ENCODE measurements around the gene EPSTI1.

GRCh38 chr13:42959615-42960014, 32.4 kb downstream of the EPSTI1 start:
- TF ChIP-seq GATA3 (IDR thresholded peaks at IDR 0.05; ENCODE audit: low read depth, low read length) (no peak), GATA2 (IDR thresholded peaks at IDR 0.05; ENCODE audit: low read depth, low read length) (no peak)

Measured in SH-SY5Y (cell line).